Suppressor macrophage (primary cell): ENCODE measurements around the gene CDH8.
"Not testable (repeated sequence)": the region's sequence is repeated elsewhere in the genome, so short reads cannot be mapped to it uniquely, and the experiment has no call there.

Source experiments
- DNase-seq, 4 experiments: peaks; one replicate each; pipeline ENCODE4 v3.0.0-alpha.2; 2020 to 2022

The CDH8 gene

GRCh38 chr16:61770301-61770700 is 265.9 kb downstream of the CDH8 start:
- no peak for DNase-seq

DNA sequence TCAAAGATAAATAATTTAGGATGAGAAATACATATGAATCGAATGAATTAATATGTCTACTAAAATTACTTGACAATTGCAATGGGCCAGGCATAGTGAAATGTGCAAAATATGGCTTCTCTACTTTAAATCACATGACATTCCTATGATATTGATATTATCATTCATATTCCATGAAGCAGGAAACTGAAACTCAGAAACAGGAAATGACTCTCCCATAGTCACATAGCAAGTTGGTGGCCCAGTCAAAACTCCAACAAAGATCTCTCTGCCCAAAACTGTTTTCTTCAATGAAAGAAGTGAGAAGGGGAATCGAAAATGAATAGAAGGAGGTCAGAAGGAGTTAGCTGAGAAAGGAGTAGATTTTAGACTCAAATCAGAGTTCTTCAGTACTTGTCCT is 272.2 kb downstream of the CDH8 start:
- DNase-seq, result no peak

DNA sequence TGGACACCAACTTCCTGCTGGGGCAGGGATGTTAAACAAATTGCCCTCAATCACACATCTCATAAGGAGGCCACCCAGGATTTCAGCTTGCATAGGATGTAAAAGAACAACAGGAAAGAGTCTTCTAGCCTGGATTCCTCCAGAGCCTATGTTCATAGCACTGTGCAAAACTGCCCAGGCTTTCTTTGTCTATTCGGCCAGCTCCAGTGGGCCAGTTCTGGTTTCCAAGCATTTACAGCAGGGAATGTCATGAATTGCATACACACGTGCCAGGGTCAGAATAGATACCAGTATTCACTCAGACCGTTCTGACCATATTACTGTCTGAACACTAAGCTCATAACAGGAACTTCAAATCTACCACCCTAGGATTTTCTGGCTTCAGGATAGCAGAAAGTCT is 273.2 kb downstream of the CDH8 start:
- DNase-seq, result no peak

DNA sequence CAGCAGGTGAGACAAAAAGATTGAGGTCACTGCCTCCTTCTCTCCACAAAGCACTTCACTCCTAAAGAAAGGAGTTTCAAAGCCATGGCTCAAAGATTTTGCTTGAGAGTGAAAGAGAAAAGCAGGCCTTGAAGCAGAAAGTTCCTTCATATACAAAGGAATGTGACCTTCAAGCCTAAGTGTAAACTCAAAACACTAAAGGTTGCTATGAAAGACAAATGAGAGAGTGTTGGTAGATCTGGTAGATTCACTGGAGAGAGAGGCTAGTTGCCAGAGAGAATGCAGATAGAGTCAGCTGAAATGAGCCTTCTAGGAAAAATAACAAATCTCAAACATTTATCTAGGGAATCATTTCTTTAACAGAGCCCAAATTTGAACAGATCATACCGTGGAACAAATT is 305.2 kb downstream of the CDH8 start:
- DNase-seq, result no peak

- DNase-seq, result no peak
These were observed 309.5 kb downstream of the CDH8 start for GRCh38 chr16:61726701-61727100.

DNA sequence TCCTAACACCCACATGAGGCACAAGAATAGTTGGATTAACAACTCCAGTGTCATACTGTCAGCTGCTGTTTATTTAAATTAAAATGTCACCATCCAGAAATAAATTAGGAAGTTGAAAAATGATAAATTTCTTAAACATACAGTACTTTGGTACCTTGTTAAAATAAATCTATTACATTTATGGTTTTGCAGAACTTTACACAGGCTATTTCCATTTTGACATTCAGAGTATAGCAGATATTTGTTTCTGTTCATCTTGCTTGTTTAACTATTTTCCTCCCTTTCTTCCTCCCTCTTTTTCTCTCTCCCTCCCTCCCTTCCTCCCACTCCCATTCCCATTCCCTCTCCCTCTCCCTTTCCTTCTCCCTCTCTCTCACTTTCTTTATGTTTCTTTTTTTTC is 310.1 kb downstream of the CDH8 start:
- no peak for DNase-seq

DNA sequence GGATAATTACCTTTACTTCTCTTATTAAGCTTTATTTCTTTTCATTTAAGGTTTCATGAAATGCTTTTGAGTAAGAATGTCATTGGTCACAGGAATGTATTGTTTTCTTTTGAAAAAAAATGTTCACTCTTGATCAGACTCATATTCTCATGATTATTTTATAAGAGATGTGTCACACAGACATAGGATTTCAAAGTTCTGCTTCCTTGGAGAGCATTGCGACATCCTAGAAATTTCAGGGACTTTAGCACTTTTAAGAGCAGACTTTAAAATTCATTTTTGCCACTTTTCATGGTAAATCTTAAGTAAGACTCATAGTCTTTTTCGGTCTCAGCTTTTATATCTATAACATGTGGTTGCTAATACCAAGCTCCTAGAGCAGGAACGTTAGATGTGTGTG is 314.7 kb downstream of the CDH8 start:
- DNase-seq, result peak in 1 of 4 experiments; percentile 2

GRCh38 chr16:61715393-61715792 is 320.8 kb downstream of the CDH8 start:
- no peak for DNase-seq

- DNase-seq, result no peak
These were observed 322.5 kb downstream of the CDH8 start for GRCh38 chr16:61713787-61714186.

GRCh38 chr16:61699640-61700039 is 336.6 kb downstream of the CDH8 start:
- DNase-seq, result not testable (repeated sequence)

DNA sequence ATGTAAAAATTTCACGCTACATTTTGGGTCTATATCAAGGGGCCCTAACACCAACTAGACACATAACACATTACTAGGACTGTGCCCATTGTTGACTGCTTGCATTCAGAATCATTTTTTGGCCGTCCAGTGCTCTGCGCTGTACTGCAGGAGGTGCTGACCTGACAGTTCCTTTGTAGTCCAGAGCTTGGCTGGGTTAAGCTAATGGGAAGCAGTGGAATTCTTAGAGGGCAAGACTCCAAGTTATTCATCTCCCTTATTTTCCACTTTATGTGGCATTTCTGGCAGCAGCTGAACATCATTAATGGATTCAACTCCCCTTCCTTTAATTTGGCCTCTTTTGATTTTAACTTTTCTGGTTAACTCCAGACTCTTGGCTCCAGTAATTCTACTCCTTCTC is 351.7 kb downstream of the CDH8 start:
- no peak for DNase-seq

- no peak for DNase-seq
These were observed 354.6 kb downstream of the CDH8 start for GRCh38 chr16:61681673-61682072.

- no peak for DNase-seq
These were observed 355.1 kb downstream of the CDH8 start for GRCh38 chr16:61681124-61681523.

DNA sequence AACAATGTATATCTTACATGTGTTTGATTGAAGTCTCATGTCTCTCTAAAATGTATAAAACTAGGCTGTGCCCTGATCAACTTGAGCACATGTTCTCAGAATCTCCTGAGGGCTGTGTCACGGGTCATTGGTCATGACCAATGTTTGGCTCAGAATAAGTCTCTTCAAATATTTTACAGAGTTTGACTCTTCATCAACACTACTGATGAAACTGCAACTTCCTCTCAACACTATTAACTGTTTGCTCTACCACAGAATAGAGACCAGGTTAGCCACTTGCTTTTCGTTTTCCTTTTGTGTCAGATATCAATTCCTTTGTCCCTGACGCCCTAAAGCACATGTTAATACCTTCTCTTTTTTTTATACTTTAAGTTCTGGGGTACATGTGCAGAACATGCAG is 358.1 kb downstream of the CDH8 start:
- no peak for DNase-seq

GRCh38 chr16:61677776-61678175 is 358.5 kb downstream of the CDH8 start:
- no peak for DNase-seq

DNA sequence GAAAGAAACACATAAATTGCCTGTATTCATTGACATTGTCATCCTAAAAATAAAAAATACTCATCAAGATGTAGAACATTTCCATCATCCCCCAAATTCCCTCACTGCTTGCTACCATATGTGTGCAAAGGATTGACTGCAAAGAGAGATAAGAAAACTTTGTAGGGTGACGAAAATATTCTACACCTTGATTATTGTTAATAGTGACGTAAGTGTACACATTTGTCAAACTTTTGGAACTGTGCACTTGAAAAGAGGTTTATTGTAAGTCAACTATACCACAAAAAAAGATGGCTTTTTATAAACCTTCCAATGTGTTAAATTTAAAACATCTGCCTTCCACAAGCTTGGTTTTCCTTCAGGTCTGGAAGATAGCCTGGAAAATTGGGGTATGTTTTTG is 359.5 kb downstream of the CDH8 start:
- no peak for DNase-seq

DNA sequence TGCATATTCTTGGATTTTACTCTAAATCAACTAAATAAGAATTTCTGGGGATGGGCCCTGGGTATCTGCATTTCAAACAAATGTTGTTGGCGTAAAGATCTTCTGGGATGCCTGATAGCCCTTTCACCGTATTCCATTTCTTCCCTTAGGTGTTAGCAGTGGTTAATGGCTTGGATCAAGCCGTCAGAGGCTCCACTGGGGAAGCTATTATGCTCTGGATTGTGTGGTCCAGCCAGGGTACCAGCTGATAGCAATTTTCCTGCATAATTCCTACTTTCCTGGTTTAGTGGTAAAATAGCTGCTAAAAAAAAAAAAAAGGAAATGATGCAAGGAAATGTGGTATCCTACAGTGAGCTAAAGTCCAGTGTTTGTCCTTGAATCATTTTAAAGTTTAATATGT is 365.1 kb downstream of the CDH8 start:
- DNase-seq, result no peak

DNA sequence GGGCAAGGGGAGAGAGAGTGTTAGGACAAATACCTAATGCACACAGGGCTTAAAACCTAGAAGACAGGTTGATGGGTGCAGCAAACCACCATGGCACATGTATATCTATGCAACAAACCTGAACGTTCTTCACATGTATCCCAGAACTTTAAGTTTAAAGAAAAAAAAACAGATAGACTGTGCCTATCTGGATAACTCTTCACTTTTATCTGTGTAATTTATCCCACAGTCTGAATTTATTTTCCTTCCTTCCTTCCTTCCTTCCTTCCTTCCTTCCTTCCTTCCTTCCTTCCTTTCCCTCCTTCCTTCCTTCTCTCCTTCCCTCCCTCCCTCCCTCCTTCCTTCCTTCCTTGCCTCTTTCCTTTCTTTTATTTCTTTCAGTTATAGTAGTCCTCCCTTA is 370.7 kb downstream of the CDH8 start:
- no peak for DNase-seq

GRCh38 chr16:61659936-61660335 is 376.3 kb downstream of the CDH8 start:
- DNase-seq, result no peak

DNA sequence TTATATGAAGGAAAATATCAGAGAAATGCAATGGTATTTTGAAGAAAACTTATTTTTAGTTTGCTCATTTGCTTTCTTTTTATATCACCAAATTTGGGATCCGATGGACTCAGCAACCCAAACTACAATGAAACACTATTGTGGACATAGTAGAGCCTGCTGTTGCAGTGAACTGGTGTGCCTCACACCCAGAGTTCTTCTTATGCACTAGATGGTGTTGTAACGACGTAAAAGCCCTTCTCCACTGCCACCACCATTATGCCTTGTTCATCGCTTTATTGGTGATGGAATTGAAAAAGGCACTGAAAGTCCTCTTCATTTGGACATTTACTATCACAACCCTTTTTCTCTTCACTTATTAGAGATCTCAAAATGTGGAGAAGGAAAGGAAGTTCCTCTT is 381.3 kb downstream of the CDH8 start:
- no peak for DNase-seq

DNA sequence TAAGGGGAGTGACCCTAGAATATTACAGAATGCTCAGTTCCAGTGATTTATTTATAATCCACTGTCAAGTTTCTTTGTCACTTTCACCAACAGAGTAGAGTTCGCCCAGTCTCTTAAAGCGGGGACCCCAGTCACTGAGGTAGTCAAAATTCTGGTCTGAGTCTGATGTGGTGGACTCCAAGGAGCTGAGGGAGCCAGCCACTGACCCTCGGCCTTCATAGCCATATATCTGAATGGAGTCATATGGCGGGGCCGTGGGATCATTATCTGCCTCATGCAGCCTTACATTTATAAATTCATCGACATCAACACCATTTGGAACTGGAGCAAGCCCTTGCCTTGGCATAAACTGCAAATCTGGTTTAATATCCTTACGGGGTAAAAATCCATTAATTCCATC is 382.7 kb downstream of the CDH8 start:
- DNase-seq, result no peak

DNA sequence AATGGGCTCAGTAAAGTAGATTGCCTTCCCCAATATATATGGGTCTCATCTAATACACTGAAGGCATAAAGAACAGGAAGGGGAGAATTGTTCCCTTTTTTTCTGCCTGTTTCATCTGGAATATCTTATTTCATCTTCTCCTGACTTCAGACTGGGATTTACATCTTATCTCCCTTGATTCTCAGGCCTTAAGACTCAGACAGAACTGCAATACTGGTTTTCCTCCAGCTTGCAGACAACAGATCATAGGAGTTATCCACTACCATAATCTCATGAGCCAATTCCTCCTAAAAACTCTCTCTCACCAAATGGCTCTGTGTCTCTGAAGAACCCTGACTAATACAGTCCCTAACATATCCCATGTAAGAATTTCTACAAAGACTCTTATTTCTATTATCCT is 390.7 kb downstream of the CDH8 start:
- no peak for DNase-seq

- DNase-seq, result no peak
These were observed 391.5 kb downstream of the CDH8 start for GRCh38 chr16:61644736-61645135.

GRCh38 chr16:61617219-61617783 is 418.9 kb downstream of the CDH8 start:
- no peak for DNase-seq

DNA sequence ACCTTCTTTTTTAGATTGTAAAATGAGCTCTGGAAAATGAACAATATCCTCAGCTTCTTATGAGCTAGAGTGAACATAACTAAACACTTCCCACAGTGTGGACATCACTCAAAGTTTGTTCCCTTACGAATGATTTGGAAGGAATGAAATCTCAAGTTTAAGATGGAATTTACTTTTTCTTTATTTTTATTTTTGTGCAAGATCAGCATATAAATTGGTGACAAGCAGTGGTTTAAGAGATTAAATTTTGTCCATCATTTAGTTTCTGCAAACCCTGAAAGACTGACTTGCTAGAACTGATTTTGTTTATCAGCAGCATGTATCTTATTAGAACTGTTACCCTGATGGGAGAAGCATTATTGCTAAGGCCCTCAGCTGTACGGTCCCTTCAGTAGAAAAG is 420.1 kb downstream of the CDH8 start:
- DNase-seq, result no peak
